Tibial nerve (tissue), 4 donors: ENCODE data around the gene ABCC8. TPM values are rescaled to one million over a fixed set of nuclear protein-coding genes. Genes with fewer than 3 reads are reported as not detected.

Source experiments
- DNase-seq, 2 donors: peaks; one replicate each; pipeline ENCODE4 v3.0.0-alpha.2; 2019; ENCODE audit warnings: low spot score in 2 of 2
- H3K27ac ChIP-seq, 4 donors: fragments of 200-600 bp; sonication (generic) in 3 of 4; one replicate each; pipeline ENCODE4 v1.5.1; 2017 to 2019; ENCODE audit warnings: mild to moderate bottlenecking in 1 of 4
- H3K27me3 ChIP-seq, 2 donors: fragments of 200-600 bp; sonication (generic) in 1 of 2; one replicate each; pipeline versions ENCODE4 v1.5.1 to v1.6.0; 2017 to 2019
- H3K36me3 ChIP-seq, 3 donors: fragments of 200-600 bp; sonication (generic); one replicate each; pipeline ENCODE4 v1.5.1; 2018 to 2019
- H3K4me1 ChIP-seq, 4 donors: fragments of 200-600 bp; sonication (generic) in 3 of 4; one replicate each; pipeline ENCODE4 v1.5.1; 2017 to 2019
- H3K4me3 ChIP-seq, 4 donors: fragments of 200-600 bp; sonication (generic) in 3 of 4; one replicate each; pipeline ENCODE4 v1.5.1; 2017 to 2019; ENCODE audit warnings: mild to moderate bottlenecking in 1 of 4, moderate library complexity in 1 of 4
- H3K9me3 ChIP-seq, 4 donors: fragments of 200-600 bp; sonication (generic) in 3 of 4; one replicate each; pipeline ENCODE4 v1.5.1; 2017 to 2019
- EP300 ChIP-seq, 2 donors: sonication (generic); formaldehyde crosslinking; IDR thresholded peaks; one replicate each; pipeline ENCODE4 v1.6.1; 2017; ENCODE audit warnings: antibody characterized with exemption in 2 of 2, mild to moderate bottlenecking in 1 of 2
- POLR2A ChIP-seq, 2 donors: fragments of 450-650 bp; IDR thresholded peaks; one replicate each; pipeline ENCODE4 v1.6.1; 2017; ENCODE audit warnings: antibody characterized with exemption in 2 of 2, mild to moderate bottlenecking in 2 of 2, moderate library complexity in 2 of 2
- WGBS, 2 donors: methylation state at CpG; one replicate each; pipeline ENCODE4 v1.1.5; 2018; 5-methylcytosine and 5-hydroxymethylcytosine counted together
- total RNA-seq, 4 donors: library from RNA; depleted of rRNA; stranded (reverse); fragments of >200 nt; gene quantifications; one replicate each; pipeline ENCODE4 v1.1.0, GENCODE V29; 2016
- TF ChIP-seq, protein P1 (sequence below), 5 experiments: fragments of 200-600 bp in 3 of 5; fragments of 450-650 bp in 2 of 5; sonication (generic) in 3 of 5; IDR thresholded peaks; one replicate each; pipeline ENCODE4 v1.5.1; 2016 to 2019; ENCODE audit warnings: antibody characterized with exemption in 5 of 5, mild to moderate bottlenecking in 3 of 5, moderate library complexity in 2 of 5

Gene ABCC8
- total RNA-seq, 4 donors from 2014 or later: 1.3 to 8.6 (median 5.1) TPM

GRCh38 chr11:17395554-17395961 is 81.1 kb downstream of the ABCC8 start:
- H3K36me3 ChIP-seq: no peaks in the 10 kb centered on the region
- H3K9me3 ChIP-seq: no peaks in the 10 kb centered on the region
- H3K4me3 ChIP-seq: no peak overlapping the region
- WGBS, 2 donors: 94 to 95% methylated on average over 17 to 20 of the region's 20 CpGs
- TF ChIP-seq, protein P1, sequence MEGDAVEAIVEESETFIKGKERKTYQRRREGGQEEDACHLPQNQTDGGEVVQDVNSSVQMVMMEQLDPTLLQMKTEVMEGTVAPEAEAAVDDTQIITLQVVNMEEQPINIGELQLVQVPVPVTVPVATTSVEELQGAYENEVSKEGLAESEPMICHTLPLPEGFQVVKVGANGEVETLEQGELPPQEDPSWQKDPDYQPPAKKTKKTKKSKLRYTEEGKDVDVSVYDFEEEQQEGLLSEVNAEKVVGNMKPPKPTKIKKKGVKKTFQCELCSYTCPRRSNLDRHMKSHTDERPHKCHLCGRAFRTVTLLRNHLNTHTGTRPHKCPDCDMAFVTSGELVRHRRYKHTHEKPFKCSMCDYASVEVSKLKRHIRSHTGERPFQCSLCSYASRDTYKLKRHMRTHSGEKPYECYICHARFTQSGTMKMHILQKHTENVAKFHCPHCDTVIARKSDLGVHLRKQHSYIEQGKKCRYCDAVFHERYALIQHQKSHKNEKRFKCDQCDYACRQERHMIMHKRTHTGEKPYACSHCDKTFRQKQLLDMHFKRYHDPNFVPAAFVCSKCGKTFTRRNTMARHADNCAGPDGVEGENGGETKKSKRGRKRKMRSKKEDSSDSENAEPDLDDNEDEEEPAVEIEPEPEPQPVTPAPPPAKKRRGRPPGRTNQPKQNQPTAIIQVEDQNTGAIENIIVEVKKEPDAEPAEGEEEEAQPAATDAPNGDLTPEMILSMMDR (IDR thresholded peaks at IDR 0.05): no peak
- TF ChIP-seq EP300 (IDR thresholded peaks at IDR 0.05): no peak
- no peak for TF ChIP-seq POLR2A (IDR thresholded peaks at IDR 0.05)
- no peak overlapping the region for H3K27ac ChIP-seq
- H3K27me3 ChIP-seq: no peaks in the 10 kb centered on the region
- no peak for DNase-seq
- no peaks in the 10 kb centered on the region for H3K4me1 ChIP-seq

GRCh38 chr11:17394743-17395390 is 81.8 kb downstream of the ABCC8 start:
- no peak overlapping the region for H3K4me3 ChIP-seq
- no peaks in the 10 kb centered on the region for H3K27me3 ChIP-seq
- no peaks in the 10 kb centered on the region for H3K9me3 ChIP-seq
- H3K4me1 ChIP-seq: no peaks in the 10 kb centered on the region
- H3K36me3 ChIP-seq: no peaks in the 10 kb centered on the region
- no peak overlapping the region for H3K27ac ChIP-seq
- no peak for DNase-seq
- no peak for TF ChIP-seq EP300 (IDR thresholded peaks at IDR 0.05)
- TF ChIP-seq, protein P1 (IDR thresholded peaks at IDR 0.05): no peak
- no peak for TF ChIP-seq POLR2A (IDR thresholded peaks at IDR 0.05)
- WGBS, 2 donors: 83 to 97% methylated on average over 6 to 8 of the region's 10 CpGs

- Histone ChIP-seq H3K36me3 (no peaks in the 10 kb centered on the region), H3K9me3 (no peaks in the 10 kb centered on the region), H3K27me3 (peaks cover 0 to 3% of the 10 kb centered on the region in 2 donors), H3K4me3 (no peak overlapping the region), H3K4me1 (peaks cover 0 to 10% (median 2%) of the 10 kb centered on the region in 4 donors), H3K27ac (no peak overlapping the region)
- TF ChIP-seq, protein P1 (IDR thresholded peaks at IDR 0.05): no peak
- TF ChIP-seq POLR2A (IDR thresholded peaks at IDR 0.05): no peak
- TF ChIP-seq EP300 (IDR thresholded peaks at IDR 0.05): no peak
- WGBS, 2 donors: 92 to 93% methylated on average over 6 of the region's 6 CpGs
- DNase-seq: no peak
Measured at GRCh38 chr11:17393472-17393871, 83.2 kb downstream of the ABCC8 start.

GRCh38 chr11:17392872-17393271 is 83.8 kb downstream of the ABCC8 start:
- Histone ChIP-seq H3K27ac (no peak overlapping the region), H3K27me3 (peaks cover 0 to 9% of the 10 kb centered on the region in 2 donors), H3K36me3 (no peaks in the 10 kb centered on the region), H3K9me3 (no peaks in the 10 kb centered on the region), H3K4me1 (peaks cover 0 to 14% (median 2%) of the 10 kb centered on the region in 4 donors), H3K4me3 (no peak overlapping the region)
- 76 to 86% methylated on average over 11 to 14 of the region's 14 CpGs for WGBS, 2 donors
- TF ChIP-seq EP300 (IDR thresholded peaks at IDR 0.05) (no peak), POLR2A (IDR thresholded peaks at IDR 0.05) (no peak)
- TF ChIP-seq, protein P1 (IDR thresholded peaks at IDR 0.05): no peak
- DNase-seq: no peak

DNA sequence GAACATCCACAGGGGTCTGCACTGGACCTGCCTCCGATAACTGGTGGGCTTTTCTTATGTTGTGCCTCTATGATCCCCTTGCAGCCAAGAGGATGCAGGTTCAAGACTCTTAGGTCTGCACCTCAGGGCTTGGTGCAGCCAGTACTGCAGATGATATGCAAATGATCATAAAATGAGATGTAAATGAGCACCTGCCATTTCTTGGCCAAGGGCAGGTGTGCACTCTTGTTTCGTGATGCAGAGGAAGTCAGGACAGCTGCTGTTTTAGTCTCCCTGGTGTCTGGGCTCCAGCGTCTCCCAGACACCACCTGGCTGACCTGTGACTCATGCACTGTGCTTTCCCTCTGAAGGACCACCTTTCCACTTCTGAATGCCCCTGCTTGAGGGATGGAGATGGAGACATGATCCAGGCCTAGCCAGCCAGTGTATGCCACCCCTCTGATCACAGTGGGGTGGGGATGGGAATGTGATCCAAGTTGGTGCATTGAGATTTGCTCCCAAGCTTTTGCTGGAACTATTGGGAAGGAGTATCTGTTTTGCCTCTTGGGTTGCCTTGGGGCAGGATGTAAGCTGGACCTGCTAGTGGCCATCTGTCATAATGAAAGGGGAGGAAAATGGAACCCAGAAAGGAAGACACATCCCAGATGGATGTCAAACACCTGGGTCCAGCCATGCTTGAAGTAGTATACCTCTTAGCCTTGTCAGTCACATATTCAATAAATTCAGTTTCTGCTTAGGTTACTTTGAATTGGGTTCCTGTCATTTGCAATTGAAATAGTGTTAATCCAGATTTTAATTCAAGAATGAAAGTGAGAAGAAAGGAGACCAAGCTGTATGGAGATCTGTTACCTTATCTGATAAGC is 84.9 kb downstream of the ABCC8 start:
- DNase-seq: no peak
- no peaks in the 10 kb centered on the region for H3K9me3 ChIP-seq
- H3K27me3 ChIP-seq: peaks cover 0 to 13% of the 10 kb centered on the region in 2 donors
- H3K4me1 ChIP-seq: peaks cover 0 to 14% (median 2%) of the 10 kb centered on the region in 4 donors
- H3K27ac ChIP-seq: no peak overlapping the region
- WGBS, 2 donors: 75 to 85% methylated on average over 3 of the region's 3 CpGs
- H3K4me3 ChIP-seq: no peak overlapping the region
- TF ChIP-seq EP300 (IDR thresholded peaks at IDR 0.05) (no peak), POLR2A (IDR thresholded peaks at IDR 0.05) (no peak)
- TF ChIP-seq, protein P1 (IDR thresholded peaks at IDR 0.05): no peak
- H3K36me3 ChIP-seq: no peaks in the 10 kb centered on the region
